Epithelial cell of prostate (primary cell): ENCODE measurements around the gene NUP210L.

Experiments used
- DNase-seq: peaks from one replicate; pipeline ENCODE4 v3.0.0-alpha.2; 2011; ENCODE audit warnings: low read depth, low spot score
- H3K27ac ChIP-seq: fragments of 450-650 bp; 2 replicates; pipeline ENCODE4 v1.5.1; 2017; ENCODE audit warnings: mild to moderate bottlenecking

The NUP210L gene

GRCh38 chr1:153970346-153970745 lies 184.5 kb downstream of the NUP210L start:
- no peak for DNase-seq
- no peak overlapping the region for H3K27ac ChIP-seq

- H3K27ac ChIP-seq = no peak overlapping the region
- no peak for DNase-seq
Observed at GRCh38 chr1:153968972-153969371, 185.9 kb downstream of the NUP210L start.

GRCh38 chr1:153968408-153968807 lies 186.5 kb downstream of the NUP210L start:
- no peak overlapping the region for H3K27ac ChIP-seq
- DNase-seq = no peak

- peak overlapping the region; percentile 79 for H3K27ac ChIP-seq
Observed at GRCh38 chr1:153968000-153968363, 186.9 kb downstream of the NUP210L start.

GRCh38 chr1:153967107-153967999 lies 187.5 kb downstream of the NUP210L start, which contains the start of gene CREB3L4:
Gene CREB3L4 (plus strand): TSS chr1:153967902. CDS start chr1:153968526, 624 bp downstream.
- peak within 1 kb of the TSS; percentile 79 for H3K27ac ChIP-seq
- DNase-seq = peak; percentile 88

More at GRCh38 chr1:153968000-153968363, 186.9 kb downstream of the NUP210L start:
- DNase-seq = no peak

- peak overlapping the region; percentile 93 for H3K27ac ChIP-seq
- DNase-seq = no peak
Observed at GRCh38 chr1:153963850-153964331, 191.0 kb downstream of the NUP210L start.

- peak; percentile 72 for DNase-seq
- H3K27ac ChIP-seq = peak within 1 kb of the TSS; percentile 93
Observed at GRCh38 chr1:153963030-153963849, 191.6 kb downstream of the NUP210L start, which contains the start of gene SLC39A1. Gene SLC39A1 (minus strand): TSS chr1:153963537. CDS start chr1:153962715, 822 bp downstream.

- peak overlapping the region; percentile 93 for H3K27ac ChIP-seq
- DNase-seq = no peak
Observed at GRCh38 chr1:153962088-153963029, 192.5 kb downstream of the NUP210L start.

- no peak for DNase-seq
- H3K27ac ChIP-seq = peak overlapping the region; percentile 93
Observed at GRCh38 chr1:153961421-153961820, 193.5 kb downstream of the NUP210L start.

GRCh38 chr1:153960206-153960605 lies 194.7 kb downstream of the NUP210L start:
- DNase-seq = no peak

GRCh38 chr1:153959454-153959853 lies 195.4 kb downstream of the NUP210L start:
- no peak overlapping the region for H3K27ac ChIP-seq
- no peak for DNase-seq

More at GRCh38 chr1:153960206-153960605, 194.7 kb downstream of the NUP210L start:
- H3K27ac ChIP-seq = no peak overlapping the region

- no peak for DNase-seq
- peak overlapping the region; percentile 83 for H3K27ac ChIP-seq
Observed at GRCh38 chr1:153958961-153959260, 196.0 kb downstream of the NUP210L start.

- peak; percentile 89 for DNase-seq
- peak within 1 kb of the TSS; percentile 83 for H3K27ac ChIP-seq
Observed at GRCh38 chr1:153958111-153958960, 196.5 kb downstream of the NUP210L start, which contains the start of gene CRTC2. Gene CRTC2 (minus strand): TSS chr1:153958612. CDS start chr1:153958497, 115 bp downstream.

GRCh38 chr1:153957744-153958110 lies 197.1 kb downstream of the NUP210L start:
- no peak for DNase-seq
- H3K27ac ChIP-seq = peak overlapping the region; percentile 83

- DNase-seq = no peak
- peak overlapping the region; percentile 83 for H3K27ac ChIP-seq
Observed at GRCh38 chr1:153956997-153957715, 197.7 kb downstream of the NUP210L start.

- no peak for DNase-seq
- H3K27ac ChIP-seq = no peak overlapping the region
Observed at GRCh38 chr1:153954826-153955225, 200.0 kb downstream of the NUP210L start.

- no peak overlapping the region for H3K27ac ChIP-seq
- no peak for DNase-seq
Observed at GRCh38 chr1:153953859-153954365, 201.0 kb downstream of the NUP210L start.

GRCh38 chr1:153951801-153952200 lies 203.1 kb downstream of the NUP210L start:
- no peak for DNase-seq
- H3K27ac ChIP-seq = no peak overlapping the region
